ENCODE results near the gene IGF2R. TPM values are rescaled to one million over a fixed set of nuclear protein-coding genes. Genes with fewer than 3 reads are reported as not detected.
A peak's percentile ranks its signal among the peaks of the same experiment; 100 is the strongest.

The IGF2R gene
- total and polyA plus RNA-seq, 7 donors: 40.1 to 167 (median 113) TPM

DNA sequence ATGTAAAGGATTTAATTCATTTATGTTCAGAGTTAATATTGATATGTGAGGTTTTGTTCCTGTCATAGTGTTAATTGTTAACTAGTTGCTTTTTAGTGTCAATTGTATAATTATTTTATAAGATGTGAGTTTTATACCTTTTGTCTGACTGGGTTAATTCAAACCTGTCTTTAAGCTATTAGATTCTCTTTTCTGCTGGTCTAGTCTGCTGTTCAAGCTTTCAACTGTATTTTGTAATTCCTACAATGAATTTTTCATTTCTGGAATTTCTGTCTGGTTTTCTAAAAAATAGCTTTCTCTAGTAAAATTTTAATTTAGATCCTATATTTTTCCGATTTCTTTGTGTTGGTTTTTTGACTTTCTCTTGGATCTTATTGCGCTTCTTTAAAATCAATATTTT is 26.5 kb downstream of the IGF2R start:
- DNase-seq (no peak), ATAC-seq (no peak)
- H3K4me1 ChIP-seq: peaks cover 44% of the 10 kb centered on the region
- no peaks in the 10 kb centered on the region for H3K27me3 ChIP-seq (ENCODE audit: insufficient read depth in 3 of 3, low read length in 2 of 3)
- H3K4me3 ChIP-seq: no peak overlapping the region
- no peaks in the 10 kb centered on the region for H3K9me3 ChIP-seq
- intact Hi-C loops (cut with DNase I): no loop called here
- H3K36me3 ChIP-seq (ENCODE audit: insufficient read depth in 1 of 2, low read depth in 1 of 2): peaks cover 3 to 19% of the 10 kb centered on the region in 2 donors
- no peak for TF ChIP-seq CTCF (IDR thresholded peaks at IDR 0.05)
- 71 to 100% (median 99%) methylated on average over 2 of the region's 2 CpGs for WGBS, 3 donors
- H3K27ac ChIP-seq: no peak overlapping the region

GRCh38 chr6:159996087-159996622 is 27.3 kb downstream of the IGF2R start:
- Histone ChIP-seq H3K4me1 (peaks cover 44% of the 10 kb centered on the region), H3K27me3 (ENCODE audit: insufficient read depth in 3 of 3, low read length in 2 of 3) (no peaks in the 10 kb centered on the region), H3K27ac (no peak overlapping the region), H3K4me3 (no peak overlapping the region), H3K9me3 (no peaks in the 10 kb centered on the region), H3K36me3 (ENCODE audit: insufficient read depth in 1 of 2, low read depth in 1 of 2) (peaks cover 3 to 19% of the 10 kb centered on the region in 2 donors)
- intact Hi-C loops (cut with DNase I): no loop called here
- peak in 2 of 4 donors; percentile 11 to 25 for ATAC-seq
- no peak for DNase-seq
- no peak for TF ChIP-seq CTCF (IDR thresholded peaks at IDR 0.05)
- 49 to 67% (median 63%) methylated on average over 5 of the region's 5 CpGs for WGBS, 3 donors

DNA sequence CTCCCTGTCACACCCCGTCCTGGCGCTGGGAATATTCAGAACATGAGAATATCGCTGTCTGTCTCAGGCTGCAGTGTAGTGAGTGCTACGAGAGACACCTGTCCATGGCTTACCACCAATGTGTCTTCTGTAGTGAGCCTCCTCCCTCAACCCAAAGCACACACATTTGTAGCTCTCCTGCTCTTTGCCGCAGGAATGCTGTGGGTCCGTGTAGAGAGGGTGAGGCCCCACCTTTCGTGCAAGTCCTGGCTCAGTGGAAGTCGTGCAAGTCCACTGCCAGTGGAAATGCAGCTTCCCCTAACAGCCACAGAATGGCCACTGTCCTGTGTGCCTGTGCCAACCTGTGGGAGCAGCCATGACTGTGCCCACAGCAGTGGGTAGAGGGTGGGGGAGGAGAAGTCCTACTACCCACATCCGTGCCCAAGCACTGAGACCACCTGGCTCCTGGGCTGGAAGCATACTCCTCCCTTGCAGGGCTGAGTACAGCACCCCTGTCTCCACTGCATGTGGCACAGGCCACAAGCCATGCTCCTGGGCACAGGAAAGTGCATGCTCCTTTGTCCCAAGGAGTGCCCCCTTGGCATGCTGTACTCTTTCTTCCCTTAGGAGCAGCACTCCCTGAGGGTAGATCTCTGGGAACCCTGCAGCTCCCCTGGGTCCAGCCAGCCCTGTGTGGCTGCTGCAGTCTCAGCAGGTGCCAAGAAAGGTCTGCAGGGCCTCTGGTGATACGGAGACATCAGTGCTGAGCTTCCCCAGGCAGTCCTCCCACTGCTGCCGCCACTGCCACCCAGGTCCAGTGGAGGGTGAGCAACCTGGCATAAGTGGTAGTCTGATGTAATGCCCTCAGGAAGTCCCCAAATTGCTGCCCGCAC is 28.0 kb downstream of the IGF2R start:
- no peak for DNase-seq
- no peak for TF ChIP-seq CTCF (IDR thresholded peaks at IDR 0.05)
- 63 to 86% (median 68%) methylated on average over 12 of the region's 12 CpGs for WGBS, 3 donors

GRCh38 chr6:159997498-159998101 is 28.7 kb downstream of the IGF2R start:
- Histone ChIP-seq H3K4me1 (peaks cover 33% of the 10 kb centered on the region), H3K4me3 (no peak overlapping the region), H3K36me3 (ENCODE audit: insufficient read depth in 1 of 2, low read depth in 1 of 2) (peaks cover 0 to 9% of the 10 kb centered on the region in 2 donors), H3K9me3 (no peaks in the 10 kb centered on the region), H3K27me3 (ENCODE audit: insufficient read depth in 3 of 3, low read length in 2 of 3) (no peaks in the 10 kb centered on the region), H3K27ac (no peak overlapping the region)
- ATAC-seq (no peak), DNase-seq (no peak)
- WGBS, 3 donors: 84 to 91% (median 86%) methylated on average over 11 of the region's 11 CpGs
- intact Hi-C loops (cut with DNase I): no loop called here
- TF ChIP-seq CTCF (IDR thresholded peaks at IDR 0.05): no peak

More for the DNA sequence above, 28.0 kb downstream of the IGF2R start:
- Histone ChIP-seq H3K9me3 (no peaks in the 10 kb centered on the region), H3K4me3 (no peak overlapping the region), H3K36me3 (ENCODE audit: insufficient read depth in 1 of 2, low read depth in 1 of 2) (peaks cover under 1 to 14% of the 10 kb centered on the region in 2 donors), H3K27ac (no peak overlapping the region), H3K27me3 (ENCODE audit: insufficient read depth in 3 of 3, low read length in 2 of 3) (no peaks in the 10 kb centered on the region), H3K4me1 (peaks cover 37% of the 10 kb centered on the region)
- ATAC-seq: peak; percentile 28 to 44 (median 35)
- intact Hi-C loops (cut with DNase I): no loop called here
